Thyroid gland (tissue), 4 donors: ENCODE measurements around the gene TMCO4. TPM values are rescaled to one million over a fixed set of nuclear protein-coding genes. Genes with fewer than 3 reads are reported as not detected.

ENCODE experiments used
- DNase-seq, 2 donors: peaks; one replicate each; pipeline ENCODE4 v3.0.0-alpha.2; 2019
- H3K27ac ChIP-seq, 3 donors: fragments of 200-600 bp; sonication (generic); 1 replicate in 2 of 3; 2 replicates in 1 of 3; pipeline ENCODE4 v1.5.1; 2016 to 2019; ENCODE audit warnings: mild to moderate bottlenecking in 1 of 3, moderate library complexity in 1 of 3
- H3K27me3 ChIP-seq: fragments of 200-600 bp; sonication (generic); one replicate; pipeline ENCODE4 v1.5.1; 2019
- H3K36me3 ChIP-seq, 2 donors: fragments of 200-600 bp; sonication (generic); one replicate each; pipeline ENCODE4 v1.5.1; 2016 to 2019
- H3K4me1 ChIP-seq, 2 donors: fragments of 200-600 bp; sonication (generic); one replicate each; pipeline ENCODE4 v1.5.1; 2017 to 2019
- H3K4me3 ChIP-seq, 3 donors: fragments of 200-600 bp; sonication (generic); replicated peaks in 1 of 3; 1 replicate in 2 of 3; 2 replicates in 1 of 3; pipeline ENCODE4 v1.5.1; 2016; ENCODE audit warnings: mild to moderate bottlenecking in 1 of 3
- H3K9me3 ChIP-seq: fragments of 200-600 bp; sonication (generic); one replicate; pipeline ENCODE4 v1.5.1; 2017
- CTCF ChIP-seq, 6 experiments: fragments of 200-600 bp in 3 of 6; fragments of 450-650 bp in 3 of 6; sonication (generic) in 3 of 6; IDR thresholded peaks; one replicate each; pipeline ENCODE4 v1.5.1; 2016 to 2019; ENCODE audit warnings: antibody characterized with exemption in 6 of 6, mild to moderate bottlenecking in 2 of 6, inconsistent platforms in 1 of 6, moderate library complexity in 1 of 6
- POLR2A ChIP-seq, 2 donors: fragments of 450-650 bp; IDR thresholded peaks; one replicate each; pipeline ENCODE4 v1.6.1; 2017; ENCODE audit warnings: antibody characterized with exemption in 2 of 2, mild to moderate bottlenecking in 2 of 2, moderate library complexity in 1 of 2
- WGBS, 2 donors: methylation state at CpG; one replicate each; pipeline ENCODE4 v1.1.5; 2017; 5-methylcytosine and 5-hydroxymethylcytosine counted together
- intact Hi-C: fragments of 100-400 bp; cut with DNase I; formaldehyde crosslinking; loops from one replicate; pipeline ENCODE4 v1.15.1; 2023
- total RNA-seq, 4 donors: library from RNA; depleted of rRNA; stranded (reverse); fragments of >200 nt; gene quantifications; one replicate each; pipeline ENCODE4 v1.2.3, GENCODE V29; 2016

Gene TMCO4
- total RNA-seq, 4 donors from 2014 or later, result 34.3 to 67.7 (median 61.4) TPM

GRCh38 chr1:19717467-19717866 is 82.2 kb downstream of the TMCO4 start:
- Histone ChIP-seq H3K36me3 (peaks cover 0 to 8% of the 10 kb centered on the region in 2 donors), H3K9me3 (no peaks in the 10 kb centered on the region), H3K27ac (no peak overlapping the region), H3K4me3 (no peak overlapping the region), H3K27me3 (no peaks in the 10 kb centered on the region), H3K4me1 (no peaks in the 10 kb centered on the region)
- DNase-seq, result no peak
- no peak for TF ChIP-seq POLR2A (IDR thresholded peaks at IDR 0.05)
- no peak for TF ChIP-seq CTCF (IDR thresholded peaks at IDR 0.05)
- 87 to 93% methylated on average over 6 of the region's 6 CpGs for WGBS, 2 donors
- intact Hi-C loops, result no loop called here

- peak; percentile 93 to 96 for DNase-seq
- peak; percentile 31 to 82 (median 66) for TF ChIP-seq CTCF (IDR thresholded peaks at IDR 0.05)
- no peak for TF ChIP-seq POLR2A (IDR thresholded peaks at IDR 0.05)
Measured at GRCh38 chr1:19715334-19716203, 84.1 kb downstream of the TMCO4 start.

GRCh38 chr1:19712928-19713327 is 86.8 kb downstream of the TMCO4 start:
- H3K4me3 ChIP-seq, result no peak overlapping the region
- intact Hi-C loops, result no loop called here
- 78 to 93% methylated on average over 4 of the region's 4 CpGs for WGBS, 2 donors
- H3K9me3 ChIP-seq, result no peaks in the 10 kb centered on the region
- H3K27me3 ChIP-seq, result no peaks in the 10 kb centered on the region
- TF ChIP-seq POLR2A (IDR thresholded peaks at IDR 0.05) (no peak), CTCF (IDR thresholded peaks at IDR 0.05) (no peak)
- no peak overlapping the region for H3K27ac ChIP-seq
- DNase-seq, result no peak
- no peaks in the 10 kb centered on the region for H3K4me1 ChIP-seq
- peaks cover 0 to 8% of the 10 kb centered on the region in 2 donors for H3K36me3 ChIP-seq

More at GRCh38 chr1:19715334-19716203, 84.1 kb downstream of the TMCO4 start:
- H3K36me3 ChIP-seq, result peaks cover 0 to 8% of the 10 kb centered on the region in 2 donors
- no peak overlapping the region for H3K27ac ChIP-seq
- 45 to 48% methylated on average over 9 to 10 of the region's 12 CpGs for WGBS, 2 donors
- H3K4me3 ChIP-seq, result no peak overlapping the region
- H3K27me3 ChIP-seq, result no peaks in the 10 kb centered on the region
- no peaks in the 10 kb centered on the region for H3K9me3 ChIP-seq
- intact Hi-C loops, result no loop called here
- H3K4me1 ChIP-seq, result no peaks in the 10 kb centered on the region

GRCh38 chr1:19710825-19711611 is 88.7 kb downstream of the TMCO4 start:
- peaks cover 0 to 8% of the 10 kb centered on the region in 2 donors for H3K36me3 ChIP-seq
- no peak overlapping the region for H3K27ac ChIP-seq
- no peaks in the 10 kb centered on the region for H3K4me1 ChIP-seq
- WGBS, 2 donors, result 93 to 95% methylated on average over 12 of the region's 12 CpGs
- no peaks in the 10 kb centered on the region for H3K9me3 ChIP-seq
- no peak overlapping the region for H3K4me3 ChIP-seq
- DNase-seq, result no peak
- intact Hi-C loops, result no loop called here
- no peaks in the 10 kb centered on the region for H3K27me3 ChIP-seq
- TF ChIP-seq CTCF (IDR thresholded peaks at IDR 0.05), result no peak
- TF ChIP-seq POLR2A (IDR thresholded peaks at IDR 0.05), result no peak
